ENCODE data around the gene ZNF593.

Gene ZNF593

DNA sequence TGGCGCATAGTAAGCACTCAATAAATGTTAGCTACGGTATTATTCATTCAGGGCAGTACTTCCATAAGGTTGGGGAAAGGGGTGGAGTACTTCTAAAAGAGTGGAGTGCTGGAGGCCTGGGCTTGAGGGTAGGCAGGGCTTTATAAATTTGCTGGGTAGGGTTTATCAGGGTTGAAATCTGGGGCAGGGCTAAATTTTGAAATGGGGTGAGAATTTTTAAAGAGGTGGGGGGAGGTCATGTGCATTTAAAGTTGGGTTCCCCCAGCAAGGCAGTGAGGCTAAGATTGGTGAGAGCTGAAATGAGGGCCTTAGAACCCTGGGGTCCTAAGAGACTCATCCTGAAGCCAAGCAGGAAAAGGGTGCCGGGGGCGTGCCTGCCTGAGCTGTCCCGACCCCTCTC is 30.7 kb downstream of the ZNF593 start:
- DNase-seq (ENCODE audit: insufficient read length, low spot score), result no peak
- FAIRE-seq, result no peak

DNA sequence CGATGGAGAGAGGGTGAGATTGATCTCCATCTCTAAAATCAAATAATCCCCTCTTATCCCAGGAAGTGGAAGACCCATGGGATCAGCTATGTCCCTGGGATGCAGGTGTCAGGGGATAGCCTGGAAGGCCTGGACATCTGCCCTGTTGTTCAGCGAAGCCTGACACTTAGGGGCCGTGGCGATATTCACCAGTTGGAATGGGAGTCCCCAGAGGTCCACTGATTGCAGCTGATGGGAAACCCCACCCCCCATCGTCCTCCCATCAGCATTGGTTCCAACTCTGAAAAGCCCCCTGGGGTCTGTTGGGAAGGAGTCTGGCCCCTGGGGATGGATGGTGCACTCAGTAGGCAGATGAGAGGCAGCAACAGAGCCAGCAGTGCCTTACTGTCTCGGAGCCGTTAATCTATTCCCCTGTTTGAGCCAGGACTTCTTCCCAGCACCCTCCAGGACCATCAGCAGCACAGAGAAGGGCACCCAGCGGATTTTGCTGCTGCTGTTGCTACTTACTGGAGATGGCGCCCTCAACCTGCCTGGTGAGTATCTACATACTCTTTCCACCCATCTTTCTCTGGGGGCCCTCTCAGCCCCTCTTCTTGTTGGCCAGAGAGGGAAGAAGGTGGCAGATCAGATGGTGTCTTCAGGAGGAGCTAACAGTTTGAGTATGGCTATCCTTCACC is 34.1 kb downstream of the ZNF593 start:
- FAIRE-seq (no peak), DNase-seq (ENCODE audit: insufficient read length, low spot score) (no peak)

DNA sequence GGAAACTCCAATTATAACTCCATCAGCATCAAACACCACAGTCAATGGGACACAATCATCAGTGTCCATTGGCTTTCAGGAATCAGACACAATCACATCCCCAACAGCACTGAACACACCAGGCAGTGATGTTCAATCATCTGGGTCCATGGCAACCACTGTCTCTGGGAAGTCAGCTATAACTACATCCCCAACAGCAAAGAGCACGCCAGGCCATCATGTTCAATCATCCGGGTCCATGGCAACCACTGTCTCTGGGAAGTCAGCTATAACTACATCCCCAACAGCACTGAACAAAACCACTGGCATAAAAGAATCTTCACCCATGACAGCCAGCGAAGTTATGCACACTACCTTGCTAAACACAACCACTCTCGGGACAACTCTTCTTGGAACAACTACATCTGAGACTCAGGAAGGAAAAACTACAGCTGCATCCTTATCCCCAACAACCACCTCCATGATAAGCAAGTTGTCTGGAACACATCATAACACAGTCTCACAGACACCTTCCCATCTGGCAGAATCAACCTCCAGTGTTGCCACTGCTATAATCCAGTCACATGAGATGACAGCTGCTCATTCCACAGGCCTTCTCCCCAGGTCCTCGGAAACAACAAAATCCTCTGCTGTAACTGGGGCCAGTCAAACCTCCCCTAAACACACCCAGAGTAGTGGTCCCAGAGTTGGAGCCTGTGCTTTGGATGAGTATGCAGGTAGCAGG is 40.6 kb downstream of the ZNF593 start:
- FAIRE-seq, result no peak
- DNase-seq (ENCODE audit: insufficient read length, low spot score), result no peak

DNA sequence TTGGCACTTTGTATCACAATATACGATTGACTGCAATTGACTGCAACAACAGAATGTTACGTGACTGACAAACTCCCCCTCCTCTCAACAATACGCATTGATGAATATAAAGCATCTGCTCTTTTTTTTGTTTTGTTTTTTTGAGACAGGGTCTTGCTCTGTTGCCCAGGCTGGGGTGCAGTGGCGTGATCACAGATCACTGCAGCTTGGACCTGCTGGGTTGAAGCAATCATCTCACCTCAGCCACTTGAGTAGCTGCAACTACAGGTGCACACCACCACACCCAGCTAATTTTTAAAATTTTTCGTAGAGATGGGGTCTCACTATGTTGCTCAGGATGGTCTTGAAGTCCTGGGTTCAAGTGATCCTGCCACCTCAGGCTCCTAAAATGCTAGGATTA is 43.0 kb downstream of the ZNF593 start:
- DNase-seq (ENCODE audit: insufficient read length, low spot score) (no peak), FAIRE-seq (no peak)

DNA sequence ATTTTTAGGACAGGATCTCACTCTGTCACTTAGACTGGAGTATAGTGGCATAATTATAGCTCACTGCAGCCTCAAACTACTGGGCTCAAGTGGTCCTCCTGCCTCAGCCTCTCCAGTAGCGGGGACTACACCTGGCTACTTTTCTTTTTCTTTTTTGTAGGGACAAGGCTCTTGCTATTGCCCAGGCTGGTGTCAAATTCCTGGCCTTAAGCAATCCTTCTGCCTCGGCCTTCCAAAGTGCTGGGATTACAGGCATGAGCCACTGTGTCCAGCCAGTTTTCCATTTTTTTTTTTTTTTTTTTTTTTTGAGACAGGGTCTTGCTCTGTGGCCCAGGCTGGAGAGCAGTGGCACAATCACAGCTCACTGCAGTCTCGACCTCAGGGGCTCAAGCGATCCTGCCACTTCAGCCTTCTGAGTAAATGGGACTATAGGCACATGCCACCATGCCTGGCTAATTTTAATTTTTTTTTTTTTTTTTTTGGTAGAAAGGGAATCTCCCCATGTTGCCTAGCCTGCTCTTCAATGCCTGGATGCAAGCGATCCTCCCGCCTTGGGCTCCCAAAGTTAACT is 43.7 kb downstream of the ZNF593 start:
- FAIRE-seq, result no peak
- no peak for DNase-seq (ENCODE audit: insufficient read length, low spot score)

DNA sequence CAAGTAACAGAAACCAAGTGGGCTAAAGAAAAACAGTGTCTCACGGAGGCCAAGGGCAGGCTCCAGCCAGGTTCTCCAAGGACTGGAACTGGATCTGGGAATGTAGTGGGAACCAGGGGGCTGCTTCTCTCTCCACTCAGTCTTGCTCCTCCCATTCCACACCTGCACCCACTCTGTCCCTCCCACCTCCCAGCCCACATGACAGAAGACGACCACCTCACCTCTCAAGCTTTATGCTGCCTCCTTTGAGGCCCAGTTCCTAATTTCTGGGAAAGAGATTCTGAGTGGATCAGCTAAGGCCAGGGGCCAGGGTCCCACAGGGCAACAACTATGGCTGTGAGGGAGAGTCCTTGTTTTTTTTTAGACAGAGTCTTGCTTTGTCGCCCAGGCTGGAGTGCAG is 45.5 kb downstream of the ZNF593 start:
- no peak for DNase-seq (ENCODE audit: insufficient read length, low spot score)
- no peak for FAIRE-seq

DNA sequence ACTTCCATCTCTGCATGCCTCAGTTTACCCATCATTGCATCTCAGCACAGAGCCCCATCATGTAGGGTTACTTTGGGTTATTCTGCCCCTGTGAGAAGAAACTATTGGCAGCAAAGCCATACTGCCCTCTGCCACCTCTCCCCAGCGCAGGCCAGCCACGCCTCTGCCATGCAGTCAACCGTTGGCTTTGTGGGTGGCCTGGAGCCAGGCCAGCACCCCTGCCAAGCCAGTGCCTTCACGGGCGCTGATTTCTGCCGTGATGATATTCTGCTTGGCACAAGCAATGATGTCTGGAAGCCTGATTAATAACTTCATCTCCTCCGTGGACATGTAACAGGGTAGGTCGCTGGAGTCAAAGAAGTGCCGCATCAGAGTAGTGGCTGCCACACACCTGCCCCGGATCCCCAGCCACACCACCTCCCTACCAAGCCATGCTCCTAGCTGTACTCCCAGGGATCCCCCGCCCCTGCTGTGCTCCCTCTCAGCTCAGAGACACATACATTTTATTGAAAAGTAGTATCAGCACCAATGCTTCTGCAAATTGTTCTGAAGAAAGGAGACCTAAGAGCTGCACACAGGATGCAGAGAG is 49.3 kb downstream of the ZNF593 start:
- FAIRE-seq (no peak), DNase-seq (ENCODE audit: insufficient read length, low spot score) (no peak)
